GM19328 (cell line): ENCODE data around the gene RBM46.
"Not testable (repeated sequence)": the region's sequence is repeated elsewhere in the genome, so short reads cannot be mapped to it uniquely, and the experiment has no call there.

Experiments
- ATAC-seq: cut with Tn5 transposase; IDR thresholded peaks from one replicate; pipeline ENCODE4 v1.9.1; 2021; ENCODE audit warnings: mild to moderate bottlenecking, moderate library complexity; ENCODE audit not compliant: unreplicated experiment

Gene RBM46

DNA sequence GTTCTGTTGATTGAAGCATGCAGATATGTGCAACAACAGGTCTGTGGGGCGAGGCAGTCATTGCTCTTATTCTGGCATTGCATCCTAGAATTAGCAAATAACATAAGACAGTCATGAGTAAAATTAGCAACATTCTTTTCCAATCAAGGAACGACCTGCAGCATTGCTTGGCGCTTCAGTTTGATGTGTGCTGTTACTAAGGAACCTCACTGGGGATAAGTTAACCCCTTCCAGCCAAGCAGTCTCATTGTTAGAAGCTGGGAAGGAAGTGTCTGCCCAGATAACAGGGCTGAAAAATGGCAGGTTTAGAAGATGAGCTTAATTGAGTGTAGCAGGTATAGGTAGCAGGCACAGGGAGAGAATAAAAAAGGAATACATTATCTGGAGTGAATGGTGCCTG is 55.4 kb downstream of the RBM46 start:
- no peak for ATAC-seq

DNA sequence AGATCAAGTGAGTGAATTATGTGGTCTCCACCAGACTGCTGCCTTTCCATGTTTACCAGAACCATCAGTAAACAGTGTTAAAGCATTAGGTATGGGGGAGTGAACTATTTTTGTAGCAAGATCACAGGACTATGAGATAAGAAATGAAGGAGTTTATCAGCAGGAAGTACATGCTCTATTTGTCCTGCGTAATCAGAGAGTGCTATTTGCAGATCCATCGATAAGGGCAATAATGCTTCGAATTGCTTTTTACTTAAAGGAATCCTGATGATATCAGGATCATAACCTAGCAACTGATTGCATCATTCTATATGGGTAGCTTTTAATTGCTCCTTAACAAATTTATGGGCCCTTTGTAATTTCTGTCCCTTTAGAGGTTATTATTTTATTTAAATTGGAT is 57.1 kb downstream of the RBM46 start:
- no peak for ATAC-seq

DNA sequence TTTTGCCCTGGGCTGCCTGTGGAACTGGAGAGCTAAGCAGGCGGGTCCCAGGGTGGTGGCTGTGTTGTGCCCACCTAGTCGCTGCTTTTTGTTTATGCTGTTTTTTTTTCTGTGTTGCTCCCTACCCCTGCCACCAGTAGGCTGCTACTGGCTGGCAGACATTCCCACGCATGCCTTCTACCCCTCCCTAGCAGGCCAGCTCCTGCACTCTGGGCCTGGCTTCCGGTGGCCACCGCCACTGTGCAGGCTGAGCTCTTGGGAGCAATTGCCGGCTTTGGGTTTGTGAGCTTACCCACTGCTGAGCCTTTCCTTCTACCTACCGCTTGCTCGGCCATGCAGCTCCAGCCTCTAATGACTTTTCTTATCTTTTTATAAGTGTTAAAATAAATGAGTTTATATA is 57.6 kb downstream of the RBM46 start:
- ATAC-seq: no peak

DNA sequence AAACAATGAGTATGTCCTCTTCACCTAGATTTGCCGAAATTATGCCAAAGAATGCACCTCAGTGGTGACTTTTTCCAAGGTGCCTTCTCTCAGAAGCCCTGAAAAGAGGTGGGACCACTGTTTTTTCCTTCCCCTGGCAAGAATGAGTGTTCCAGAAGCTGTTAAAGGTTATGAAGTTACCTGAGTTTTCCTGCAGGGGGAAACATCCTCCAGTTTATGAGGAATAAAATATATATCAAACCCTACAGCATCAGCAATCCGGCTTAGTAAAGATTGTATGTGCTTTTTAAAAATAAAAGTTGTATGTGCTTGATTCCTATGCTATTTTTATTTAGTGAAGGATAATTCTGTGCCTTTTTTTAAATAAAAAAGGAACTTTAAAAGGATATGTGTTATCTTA is 73.3 kb downstream of the RBM46 start:
- no peak for ATAC-seq

DNA sequence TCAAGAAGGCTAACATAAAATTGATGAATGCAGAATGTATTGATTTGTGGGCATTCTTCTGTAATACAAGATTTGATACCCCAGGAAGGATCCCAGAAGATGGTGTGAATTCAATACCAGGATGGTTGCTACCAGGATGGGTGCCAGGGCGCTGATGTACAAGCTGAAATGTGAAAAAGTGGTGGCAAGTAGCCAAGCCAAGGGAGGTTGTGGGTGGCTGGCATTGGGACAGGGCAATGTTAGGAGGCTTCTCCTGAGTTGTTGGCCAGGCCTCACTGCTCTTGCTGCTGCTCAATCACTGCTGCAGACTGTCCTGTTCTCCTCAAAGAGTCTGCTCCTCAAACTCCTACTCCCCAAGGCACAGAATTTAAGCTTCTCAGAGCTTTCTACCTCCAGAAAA is 77.1 kb downstream of the RBM46 start:
- no peak for ATAC-seq

DNA sequence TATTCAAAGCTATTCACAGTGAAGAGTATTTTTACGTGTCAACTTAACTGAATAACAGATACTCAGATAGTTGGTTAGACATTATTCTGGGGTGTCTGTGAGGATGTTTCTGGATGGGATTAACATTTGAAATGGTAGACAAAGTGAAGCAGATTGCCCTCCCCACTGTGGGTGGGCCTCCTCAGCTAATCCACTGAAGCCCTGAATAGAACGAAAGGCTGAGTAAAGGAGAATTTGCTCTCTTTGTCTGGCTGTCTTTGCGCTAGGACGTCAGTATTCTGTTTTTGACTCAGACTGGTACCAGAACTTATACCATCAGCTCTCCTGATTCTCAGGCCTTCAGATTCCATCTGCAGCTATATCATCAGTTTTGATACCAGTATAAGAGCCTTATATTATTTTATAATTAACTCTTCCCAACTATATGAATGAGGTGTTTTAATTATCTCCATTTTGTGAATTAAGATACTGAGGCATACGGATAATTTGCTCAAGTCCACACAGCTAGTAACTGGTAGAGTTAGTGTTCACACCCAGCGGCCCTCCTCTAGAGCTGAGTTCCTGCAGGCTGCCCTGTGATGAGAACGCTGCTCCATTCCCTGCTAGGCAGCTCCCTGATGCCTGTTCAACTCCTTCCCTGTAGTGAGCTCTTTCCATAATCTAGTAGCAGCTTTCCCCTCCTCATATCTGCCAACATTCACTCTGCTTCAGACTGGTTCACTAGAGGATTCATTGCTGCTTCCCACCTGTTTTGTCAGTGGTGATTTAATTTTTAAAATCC is 87.5 kb downstream of the RBM46 start:
- no peak for ATAC-seq

DNA sequence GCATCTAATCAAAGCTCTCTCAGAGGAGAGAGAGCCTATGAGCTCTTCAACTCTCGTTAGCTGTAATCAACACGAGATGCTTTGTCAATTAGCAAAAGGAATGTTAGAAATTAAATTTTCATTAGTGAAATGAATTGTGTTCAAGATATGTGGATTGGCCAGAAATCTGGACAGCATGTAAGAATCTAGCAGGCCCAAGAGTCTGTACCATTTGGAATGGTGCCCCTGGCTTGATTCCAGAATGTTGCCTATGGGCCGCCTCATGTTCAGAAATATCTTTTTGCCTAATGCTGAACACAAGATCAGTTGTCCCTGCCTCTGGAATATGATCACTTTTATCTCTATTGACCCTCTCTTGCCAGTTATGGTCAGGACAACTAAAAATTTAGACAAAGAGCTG is 88.2 kb downstream of the RBM46 start:
- ATAC-seq: no peak

DNA sequence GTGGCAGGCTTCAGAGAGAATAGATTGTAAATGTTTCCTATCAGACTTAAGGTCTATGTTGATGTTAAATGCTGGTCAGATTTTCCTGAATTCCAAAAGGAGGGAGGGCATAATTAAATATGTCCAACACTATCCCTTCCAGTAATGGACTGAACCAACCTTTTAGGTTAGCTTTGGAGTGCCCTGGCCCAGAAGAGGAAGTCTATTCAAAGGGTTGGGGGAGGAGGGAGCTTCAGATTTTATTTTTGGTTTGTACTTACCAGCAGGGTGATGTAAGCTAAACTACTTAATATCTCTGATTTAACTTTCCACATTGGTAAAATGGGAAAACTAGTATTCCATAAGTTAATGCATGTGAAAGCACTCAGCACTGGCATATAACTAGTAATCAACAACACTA is 91.1 kb downstream of the RBM46 start:
- ATAC-seq: no peak

DNA sequence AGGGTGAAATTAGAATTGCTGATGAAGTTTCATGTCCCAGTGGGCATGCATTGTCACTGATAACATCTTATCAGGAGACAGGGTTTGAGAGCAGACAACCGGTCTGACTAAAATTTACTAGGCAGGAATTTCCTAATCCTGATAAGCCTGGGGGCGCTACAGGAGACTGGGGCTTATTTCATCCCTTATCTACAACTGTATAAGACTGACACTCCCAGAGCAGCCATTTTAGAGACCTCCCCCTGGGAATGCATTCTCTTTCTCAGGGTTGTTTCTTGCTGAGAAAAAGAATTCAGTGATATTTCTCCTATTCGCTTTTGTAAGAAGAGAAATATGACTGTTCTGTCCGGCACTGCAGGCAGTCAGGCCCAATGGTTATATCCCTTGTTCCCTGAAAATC is 93.0 kb downstream of the RBM46 start:
- not testable (repeated sequence) for ATAC-seq

DNA sequence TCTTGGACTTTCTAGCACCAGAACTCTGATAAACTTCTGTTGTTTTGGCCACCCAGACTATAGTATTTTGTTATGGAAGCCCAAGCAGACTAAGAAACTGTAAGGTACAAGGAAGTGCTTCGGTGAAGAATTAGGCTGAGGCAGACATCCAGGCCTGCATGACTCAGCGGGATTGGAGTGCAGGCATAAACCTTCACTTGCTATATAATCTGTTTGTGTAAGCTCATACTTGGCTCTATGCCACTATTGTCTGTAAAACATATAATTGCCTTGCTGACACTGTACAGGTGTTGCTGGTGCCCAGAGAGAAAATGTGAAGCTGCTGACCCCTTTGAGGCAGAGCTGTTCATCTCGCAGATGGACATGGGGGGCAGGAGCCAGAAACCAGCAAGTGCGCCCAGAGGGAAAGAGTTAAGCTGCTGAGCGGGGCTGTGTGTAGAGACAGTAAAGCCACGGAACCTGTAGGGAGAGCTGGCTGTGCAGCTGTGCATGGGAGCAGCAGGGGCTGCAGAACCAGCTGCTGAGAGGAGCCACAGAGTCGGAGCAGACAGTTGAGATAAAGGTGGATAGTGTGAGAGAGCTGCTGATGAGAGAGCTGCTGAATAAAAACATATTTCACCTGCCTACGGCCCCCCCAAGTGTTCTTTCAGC is 96.2 kb downstream of the RBM46 start:
- no peak for ATAC-seq
